ENCODE data around the gene ETF1. TPM values are rescaled to one million over a fixed set of nuclear protein-coding genes. Genes with fewer than 3 reads are reported as not detected.

The ETF1 gene
- total RNA-seq, 1 donor = 113 TPM

- DNase-seq (ENCODE audit: insufficient read length, low spot score, missing footprints) = no peak
- H3K79me2 ChIP-seq (ENCODE audit: insufficient read depth, low read length) = no peaks in the 10 kb centered on the region
- no peaks in the 10 kb centered on the region for H3K27me3 ChIP-seq (ENCODE audit: insufficient read depth, low read length)
- no peaks in the 10 kb centered on the region for H3K9me3 ChIP-seq (ENCODE audit: low read depth, low read length)
- no peak for TF ChIP-seq CTCF (IDR thresholded peaks at IDR 0.05; ENCODE audit: extremely low read depth, low read depth, low read length)
- H3K4me2 ChIP-seq (ENCODE audit: insufficient read depth, low read length) = no peak overlapping the region
- H3K27ac ChIP-seq (ENCODE audit: low read depth, low read length) = no peak overlapping the region
- H2AFZ ChIP-seq (ENCODE audit: low read length) = no peak overlapping the region
- H3K4me1 ChIP-seq (ENCODE audit: insufficient read depth, low read length) = peaks cover 14% of the 10 kb centered on the region
- peaks cover 14% of the 10 kb centered on the region for H4K20me1 ChIP-seq (ENCODE audit: insufficient read depth, low read length)
- no peak overlapping the region for H3K4me3 ChIP-seq (ENCODE audit: insufficient read depth, low read length)
- peaks cover 15% of the 10 kb centered on the region for H3K36me3 ChIP-seq (ENCODE audit: insufficient read depth, low read length)
Observed at GRCh38 chr5:138502121-138502520, 40.9 kb downstream of the ETF1 start.

GRCh38 chr5:138498376-138498775 lies 44.7 kb downstream of the ETF1 start:
- no peak for TF ChIP-seq CTCF (IDR thresholded peaks at IDR 0.05; ENCODE audit: extremely low read depth, low read depth, low read length)
- H3K79me2 ChIP-seq (ENCODE audit: insufficient read depth, low read length) = no peaks in the 10 kb centered on the region
- peaks cover 2% of the 10 kb centered on the region for H4K20me1 ChIP-seq (ENCODE audit: insufficient read depth, low read length)
- H3K27me3 ChIP-seq (ENCODE audit: insufficient read depth, low read length) = no peaks in the 10 kb centered on the region
- no peaks in the 10 kb centered on the region for H3K36me3 ChIP-seq (ENCODE audit: insufficient read depth, low read length)
- no peak overlapping the region for H3K4me2 ChIP-seq (ENCODE audit: insufficient read depth, low read length)
- H2AFZ ChIP-seq (ENCODE audit: low read length) = no peak overlapping the region
- H3K27ac ChIP-seq (ENCODE audit: low read depth, low read length) = no peak overlapping the region
- no peak overlapping the region for H3K4me3 ChIP-seq (ENCODE audit: insufficient read depth, low read length)
- no peak for DNase-seq (ENCODE audit: insufficient read length, low spot score, missing footprints)
- no peaks in the 10 kb centered on the region for H3K9me3 ChIP-seq (ENCODE audit: low read depth, low read length)
- H3K4me1 ChIP-seq (ENCODE audit: insufficient read depth, low read length) = peaks cover 9% of the 10 kb centered on the region

- Histone ChIP-seq H3K9me3 (ENCODE audit: low read depth, low read length) (no peaks in the 10 kb centered on the region), H3K4me1 (ENCODE audit: insufficient read depth, low read length) (peaks cover 30% of the 10 kb centered on the region), H3K79me2 (ENCODE audit: insufficient read depth, low read length) (no peaks in the 10 kb centered on the region), H3K36me3 (ENCODE audit: insufficient read depth, low read length) (no peaks in the 10 kb centered on the region), H3K27me3 (ENCODE audit: insufficient read depth, low read length) (no peaks in the 10 kb centered on the region), H2AFZ (ENCODE audit: low read length) (no peak overlapping the region), H3K4me2 (ENCODE audit: insufficient read depth, low read length) (no peak overlapping the region), H3K4me3 (ENCODE audit: insufficient read depth, low read length) (no peak overlapping the region), H3K27ac (ENCODE audit: low read depth, low read length) (no peak overlapping the region), H4K20me1 (ENCODE audit: insufficient read depth, low read length) (no peaks in the 10 kb centered on the region)
- no peak for TF ChIP-seq CTCF (IDR thresholded peaks at IDR 0.05; ENCODE audit: extremely low read depth, low read depth, low read length)
- DNase-seq (ENCODE audit: insufficient read length, low spot score, missing footprints) = peak; percentile 75
Observed at GRCh38 chr5:138495351-138495750, 47.7 kb downstream of the ETF1 start.

GRCh38 chr5:138492560-138493045 lies 50.4 kb downstream of the ETF1 start:
- no peak for DNase-seq (ENCODE audit: insufficient read length, low spot score, missing footprints)
- Histone ChIP-seq H3K9me3 (ENCODE audit: low read depth, low read length) (no peaks in the 10 kb centered on the region), H3K36me3 (ENCODE audit: insufficient read depth, low read length) (no peaks in the 10 kb centered on the region), H3K4me3 (ENCODE audit: insufficient read depth, low read length) (peak overlapping the region; percentile 76), H3K4me1 (ENCODE audit: insufficient read depth, low read length) (peaks cover 37% of the 10 kb centered on the region), H3K27me3 (ENCODE audit: insufficient read depth, low read length) (no peaks in the 10 kb centered on the region), H2AFZ (ENCODE audit: low read length) (peak overlapping the region; percentile 58), H3K79me2 (ENCODE audit: insufficient read depth, low read length) (no peaks in the 10 kb centered on the region), H3K4me2 (ENCODE audit: insufficient read depth, low read length) (peak overlapping the region; percentile 89), H4K20me1 (ENCODE audit: insufficient read depth, low read length) (no peaks in the 10 kb centered on the region), H3K27ac (ENCODE audit: low read depth, low read length) (peak overlapping the region; percentile 82)
- TF ChIP-seq CTCF (IDR thresholded peaks at IDR 0.05; ENCODE audit: extremely low read depth, low read depth, low read length) = no peak
